Peyer's patch (tissue), 4 donors: Measurements from ENCODE around the gene SLK.

Source experiments
- CTCF ChIP-seq, 6 experiments: fragments of 450-650 bp in 4 of 6; fragments of 200-600 bp in 2 of 6; sonication (generic) in 1 of 6; IDR thresholded peaks; one replicate each; pipeline ENCODE4 v1.5.1; 2017 to 2019; ENCODE audit warnings: antibody characterized with exemption in 6 of 6, mild to moderate bottlenecking in 3 of 6, moderate library complexity in 1 of 6
- POLR2A ChIP-seq, 2 donors: fragments of 450-650 bp; IDR thresholded peaks; one replicate each; pipeline ENCODE4 v1.5.1; 2017; ENCODE audit warnings: antibody characterized with exemption in 2 of 2, mild to moderate bottlenecking in 2 of 2, moderate library complexity in 2 of 2

- TF ChIP-seq CTCF (IDR thresholded peaks at IDR 0.05) (no peak), POLR2A (IDR thresholded peaks at IDR 0.05) (no peak)
These were observed 1.8 kb downstream of the SLK start for GRCh38 chr10:103968441-103969391.
